Progenitor cell of endocrine pancreas (in vitro differentiated cells): ENCODE data around the gene TLNRD1. TPM values are rescaled to one million over a fixed set of nuclear protein-coding genes. Genes with fewer than 3 reads are reported as not detected.

ENCODE experiments used
- DNase-seq: peaks from one replicate; pipeline ENCODE4 v3.0.0; 2021; ENCODE audit warnings: low spot score; ENCODE audit not compliant: unreplicated experiment
- H3K27ac Mint-ChIP-seq: 2 replicates; pipeline ENCODE4 v1.8.0; 2021; ENCODE audit warnings: mild to moderate bottlenecking, moderate library complexity, mixed read lengths
- H3K27me3 Mint-ChIP-seq: 2 replicates; pipeline ENCODE4 v1.8.0; 2021; ENCODE audit warnings: mixed read lengths
- H3K36me3 Mint-ChIP-seq: 2 replicates; pipeline ENCODE4 v1.8.0; 2022; ENCODE audit warnings: mixed read lengths; ENCODE audit not compliant: insufficient read depth
- H3K4me1 Mint-ChIP-seq: 2 replicates; pipeline ENCODE4 v1.8.0; 2021; ENCODE audit warnings: low read depth, mixed read lengths
- H3K4me3 Mint-ChIP-seq: 2 replicates; pipeline ENCODE4 v1.8.0; 2021; ENCODE audit warnings: low read depth, mild to moderate bottlenecking, moderate library complexity, mixed read lengths
- H3K9me3 Mint-ChIP-seq: 2 replicates; pipeline ENCODE4 v1.8.0; 2021; ENCODE audit warnings: low read depth, mixed read lengths
- CTCF ChIP-seq: fragments of 200-600 bp; sonication (generic); IDR thresholded peaks from one replicate; pipeline ENCODE4 v1.5.0; 2021; ENCODE audit warnings: antibody characterized with exemption, mild to moderate bottlenecking; ENCODE audit not compliant: unreplicated experiment
- total RNA-seq: library from RNA; stranded (reverse); gene quantifications from 2 replicates; pipeline ENCODE4 v1.2.1, GENCODE V29; 2021

TLNRD1 gene
- total RNA-seq, 1 donor from 2014 or later, result 14.9 TPM

GRCh38 chr15:81043935-81044575 is 43.3 kb downstream of the TLNRD1 start:
- no peak for TF ChIP-seq CTCF
- Mint-ChIP-seq H3K36me3 (no peaks in the 10 kb centered on the region), H3K4me1 (no peaks in the 10 kb centered on the region), H3K4me3 (no peak overlapping the region), H3K27me3 (peaks cover 7% of the 10 kb centered on the region), H3K9me3 (no peaks in the 10 kb centered on the region), H3K27ac (no peak overlapping the region)
- no peak for DNase-seq

- Mint-ChIP-seq H3K27me3 (peaks cover 3% of the 10 kb centered on the region), H3K9me3 (no peaks in the 10 kb centered on the region), H3K4me1 (peaks cover 6% of the 10 kb centered on the region), H3K27ac (no peak overlapping the region), H3K36me3 (no peaks in the 10 kb centered on the region), H3K4me3 (no peak overlapping the region)
- no peak for DNase-seq
- TF ChIP-seq CTCF, result no peak
These were observed 45.6 kb downstream of the TLNRD1 start for GRCh38 chr15:81046290-81046689.

DNA sequence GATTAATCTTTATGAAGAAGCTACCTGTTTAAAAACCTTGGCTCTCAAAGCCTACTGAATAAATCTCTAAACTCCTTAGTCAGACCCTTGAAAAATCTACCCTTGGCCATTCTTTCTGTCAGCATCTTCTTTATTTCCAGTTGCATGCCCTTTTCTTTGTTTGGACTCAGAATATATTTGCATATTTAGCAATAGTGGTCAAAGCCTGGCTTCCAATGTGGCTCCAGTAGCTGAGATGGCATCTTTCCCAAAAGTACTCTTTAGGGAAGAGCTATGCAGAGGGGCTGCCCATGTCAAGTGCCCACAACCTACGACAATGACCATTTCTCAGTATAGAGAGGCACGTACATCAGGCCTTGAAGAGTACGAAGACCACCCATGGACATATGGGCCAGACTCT is 47.2 kb downstream of the TLNRD1 start:
- no peak for TF ChIP-seq CTCF
- no peak overlapping the region for H3K27ac Mint-ChIP-seq
- H3K4me1 Mint-ChIP-seq, result peaks cover 6% of the 10 kb centered on the region
- H3K9me3 Mint-ChIP-seq, result no peaks in the 10 kb centered on the region
- H3K27me3 Mint-ChIP-seq, result peaks cover 3% of the 10 kb centered on the region
- no peak for DNase-seq
- no peaks in the 10 kb centered on the region for H3K36me3 Mint-ChIP-seq
- no peak overlapping the region for H3K4me3 Mint-ChIP-seq

DNA sequence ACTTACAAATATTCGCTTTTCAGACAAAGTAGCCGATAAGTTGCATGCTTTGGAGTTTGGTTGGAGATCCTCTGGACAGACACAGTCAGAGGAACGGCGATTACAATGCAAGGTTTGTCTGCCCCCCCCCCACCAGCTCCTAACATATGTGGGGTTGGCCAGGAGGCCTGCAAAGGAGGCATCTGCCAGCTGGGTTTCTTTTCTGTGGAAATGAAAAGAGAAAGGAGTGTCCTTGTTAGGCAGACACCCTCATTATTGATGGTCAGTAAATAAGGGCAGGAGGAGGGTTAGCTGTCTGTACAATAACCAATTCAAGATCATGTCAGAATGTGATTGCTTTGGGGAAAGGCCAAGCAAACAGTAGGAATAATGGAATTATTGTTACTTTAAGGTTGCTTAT is 49.1 kb downstream of the TLNRD1 start:
- Mint-ChIP-seq H3K9me3 (peaks cover 4% of the 10 kb centered on the region), H3K27me3 (peaks cover 3% of the 10 kb centered on the region), H3K4me1 (peaks cover 8% of the 10 kb centered on the region), H3K4me3 (no peak overlapping the region), H3K27ac (no peak overlapping the region), H3K36me3 (no peaks in the 10 kb centered on the region)
- no peak for TF ChIP-seq CTCF
- DNase-seq, result no peak

GRCh38 chr15:81050259-81050658 is 49.5 kb downstream of the TLNRD1 start:
- Mint-ChIP-seq H3K4me3 (no peak overlapping the region), H3K36me3 (no peaks in the 10 kb centered on the region), H3K27me3 (peaks cover 3% of the 10 kb centered on the region), H3K27ac (no peak overlapping the region), H3K9me3 (peaks cover 4% of the 10 kb centered on the region), H3K4me1 (peaks cover 8% of the 10 kb centered on the region)
- no peak for DNase-seq
- TF ChIP-seq CTCF, result no peak
